Activated T-cell treated with anti-CD3 and anti-CD28 coated beads, Interleukin-2, amount 50 U/mL, for 4 hours (primary cell): ENCODE results near the gene RPGR. TPM values are rescaled to one million over a fixed set of nuclear protein-coding genes. Genes with fewer than 3 reads are reported as not detected.

Experiments
- ATAC-seq, 2 donors: fragments of 200-7000 bp; cut with Tn5 transposase; one replicate each; pipeline ENCODE4 v1.10.0; 2021
- DNase-seq: peaks from one replicate; pipeline ENCODE4 v3.0.0-alpha.2; 2020
- H3K27me3 Mint-ChIP-seq: one replicate; pipeline ENCODE4 v1.8.0; 2021; ENCODE audit warnings: low read depth, mixed read lengths
- H3K36me3 Mint-ChIP-seq: one replicate; pipeline ENCODE4 v1.8.0; 2022; ENCODE audit warnings: mixed read lengths; ENCODE audit not compliant: insufficient read depth
- H3K4me1 Mint-ChIP-seq: one replicate; pipeline ENCODE4 v1.8.0; 2021; ENCODE audit warnings: low read depth, mixed read lengths
- H3K4me3 Mint-ChIP-seq: one replicate; pipeline ENCODE4 v1.8.0; 2021; ENCODE audit warnings: mild to moderate bottlenecking, moderate library complexity, mixed read lengths
- H3K9me3 Mint-ChIP-seq: one replicate; pipeline ENCODE4 v1.8.0; 2021; ENCODE audit warnings: mixed read lengths
- total RNA-seq, 3 donors: library from RNA; stranded (reverse); gene quantifications; one replicate each; pipeline ENCODE4 v1.2.1, GENCODE V29; 2021

RPGR gene
- total RNA-seq, 3 donors from 2014 or later = 8.4 to 10.6 (median 9.2) TPM

DNA sequence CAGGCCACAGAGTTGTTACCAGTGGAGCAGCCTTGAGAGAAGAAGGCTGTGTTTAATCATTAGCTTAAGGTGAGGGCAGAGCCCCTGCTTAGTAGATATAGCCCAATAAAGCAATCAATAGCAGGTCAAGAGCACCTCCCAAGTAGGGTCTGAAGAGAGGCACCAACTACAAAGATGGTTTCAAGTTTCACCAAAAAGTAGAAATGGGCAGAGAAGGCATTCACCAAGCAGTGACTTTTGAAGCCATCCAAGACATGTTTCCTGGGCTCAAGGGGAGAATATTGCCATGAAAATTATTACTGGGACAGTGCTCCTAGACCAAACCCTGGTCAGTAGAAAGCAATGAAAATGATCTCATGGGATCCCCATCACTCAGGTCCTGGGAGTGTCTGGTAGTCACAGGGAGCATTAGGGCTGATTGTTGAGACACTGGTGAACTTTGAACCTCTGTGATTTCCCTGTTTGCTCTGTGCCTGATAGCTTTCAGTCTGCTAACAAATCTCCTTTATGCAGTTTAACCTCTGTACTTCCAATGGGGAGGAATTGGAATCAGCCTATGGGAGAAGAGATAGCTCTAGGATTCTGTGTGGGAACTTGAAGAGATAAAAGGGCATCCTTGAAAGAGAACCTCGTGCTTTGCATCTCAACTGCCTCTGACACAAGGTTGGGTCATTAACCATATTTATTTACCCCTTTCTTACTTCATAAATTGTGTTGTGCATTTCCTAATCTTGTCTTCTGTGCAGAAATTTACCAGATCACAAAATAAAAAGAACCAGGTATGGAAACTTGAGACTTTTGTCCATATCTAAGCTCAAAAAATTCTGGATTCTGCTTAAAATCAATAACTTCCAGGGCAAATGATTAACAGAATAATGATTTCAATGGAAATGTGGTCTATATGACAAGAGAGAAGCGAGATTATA lies 15.8 kb upstream of the RPGR start:
- DNase-seq = no peak
- Mint-ChIP-seq H3K36me3 (no peaks in the 10 kb centered on the region), H3K4me3 (no peak overlapping the region), H3K9me3 (no peaks in the 10 kb centered on the region), H3K27me3 (peaks cover 8% of the 10 kb centered on the region), H3K4me1 (no peaks in the 10 kb centered on the region)
- no peak for ATAC-seq

DNA sequence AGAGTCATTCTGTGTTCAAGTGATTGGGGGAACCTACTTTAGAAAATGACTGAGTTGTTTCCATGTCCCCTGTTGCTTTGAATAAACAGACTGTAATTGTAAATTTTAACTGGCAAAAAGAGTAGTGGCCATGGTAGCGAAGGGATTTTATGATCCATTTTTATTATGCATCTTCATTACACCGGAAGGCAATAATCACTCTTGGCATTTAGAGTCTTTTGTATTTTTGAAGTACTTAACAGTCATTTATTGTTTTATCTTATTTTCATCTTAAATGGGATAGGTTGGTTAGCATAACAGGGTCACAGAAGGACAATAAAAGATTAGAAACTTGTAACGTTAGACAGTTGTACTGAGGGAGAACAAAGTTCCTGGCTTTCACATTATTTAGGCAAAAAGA lies 14.1 kb upstream of the RPGR start:
- H3K27me3 Mint-ChIP-seq = peaks cover 8% of the 10 kb centered on the region
- no peaks in the 10 kb centered on the region for H3K36me3 Mint-ChIP-seq
- no peak overlapping the region for H3K4me3 Mint-ChIP-seq
- H3K4me1 Mint-ChIP-seq = no peaks in the 10 kb centered on the region
- ATAC-seq (no peak), DNase-seq (no peak)
- H3K9me3 Mint-ChIP-seq = no peaks in the 10 kb centered on the region

DNA sequence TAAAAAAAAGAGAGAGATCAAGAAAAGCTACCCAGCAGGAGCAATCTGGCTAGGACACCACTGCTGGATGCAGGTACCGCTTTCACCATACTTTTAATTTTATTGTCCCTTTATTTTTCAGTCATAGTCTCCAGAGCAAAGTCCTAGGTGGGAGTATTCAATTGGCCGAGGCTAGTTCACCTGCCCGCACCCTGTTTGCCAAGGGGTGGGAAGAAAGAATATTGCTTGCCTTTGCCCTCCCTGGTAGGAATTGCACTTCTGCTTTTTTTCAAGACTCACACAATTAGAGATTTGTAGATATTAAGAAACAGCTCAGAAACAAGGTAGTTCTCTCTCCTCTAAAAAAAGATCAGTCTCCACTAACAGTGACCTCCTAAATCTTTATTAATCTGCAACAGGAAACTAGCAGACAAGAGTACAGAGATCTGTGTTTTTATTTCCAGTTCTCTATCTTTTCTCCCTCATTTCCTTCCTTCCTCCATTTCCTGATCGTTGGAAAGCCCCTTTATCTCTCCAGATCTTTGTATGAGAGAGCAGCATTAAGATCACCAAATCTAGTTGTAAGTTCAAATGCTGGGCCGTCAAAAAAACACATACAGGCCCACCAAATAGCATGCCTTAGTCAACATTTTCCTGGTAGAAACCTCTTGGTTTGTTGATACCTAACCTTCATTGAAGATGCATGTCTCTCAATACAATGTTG lies 9.4 kb upstream of the RPGR start:
- H3K4me3 Mint-ChIP-seq = no peak overlapping the region
- H3K36me3 Mint-ChIP-seq = no peaks in the 10 kb centered on the region

DNA sequence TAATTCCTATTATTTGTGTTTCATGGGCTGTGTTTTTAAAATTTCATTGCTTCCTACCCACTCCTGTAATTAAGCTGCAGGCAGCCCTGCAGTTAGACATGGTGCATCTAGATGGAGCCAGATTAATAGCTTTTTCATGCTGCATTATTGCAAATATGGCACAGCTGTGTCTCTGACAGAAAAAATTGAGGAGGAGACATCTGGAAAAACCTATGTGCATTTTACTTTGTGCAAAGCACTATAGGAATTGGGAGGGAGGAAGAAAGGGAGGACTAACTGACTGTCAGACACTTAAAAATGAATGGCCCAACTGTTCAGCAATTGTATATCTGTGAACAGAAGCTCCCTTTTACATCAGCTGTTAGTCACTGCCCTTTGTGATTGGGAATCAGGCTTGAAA lies 8.1 kb upstream of the RPGR start:
- Mint-ChIP-seq H3K9me3 (no peaks in the 10 kb centered on the region), H3K27me3 (peaks cover 2% of the 10 kb centered on the region), H3K4me1 (no peaks in the 10 kb centered on the region), H3K4me3 (no peak overlapping the region), H3K36me3 (no peaks in the 10 kb centered on the region)
- no peak for DNase-seq
- ATAC-seq = no peak

More for the DNA sequence above, 9.4 kb upstream of the RPGR start:
- ATAC-seq (no peak), DNase-seq (no peak)
- no peaks in the 10 kb centered on the region for H3K4me1 Mint-ChIP-seq
- no peaks in the 10 kb centered on the region for H3K9me3 Mint-ChIP-seq
- peaks cover 2% of the 10 kb centered on the region for H3K27me3 Mint-ChIP-seq

DNA sequence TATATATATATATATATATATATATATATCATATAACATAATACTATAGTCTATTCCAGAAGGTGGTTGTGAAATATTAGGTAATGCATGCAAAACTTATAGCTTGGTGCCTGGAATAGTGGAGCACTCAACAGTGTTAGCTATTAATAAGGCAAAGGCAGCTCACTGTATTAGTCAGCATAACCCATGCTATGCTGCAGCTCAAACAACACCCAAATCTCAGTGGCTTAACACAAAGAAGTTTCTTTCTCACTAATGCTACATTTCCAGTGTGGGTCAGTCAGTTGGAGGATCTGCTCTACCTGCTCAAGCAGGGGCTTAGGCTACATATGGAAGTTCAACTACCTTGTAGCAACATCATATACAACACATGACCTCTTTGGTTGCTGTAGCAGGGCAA lies 5.2 kb upstream of the RPGR start:
- ATAC-seq = no peak
- peaks cover 10% of the 10 kb centered on the region for H3K4me1 Mint-ChIP-seq
- H3K9me3 Mint-ChIP-seq = no peaks in the 10 kb centered on the region
- no peak overlapping the region for H3K4me3 Mint-ChIP-seq
- no peaks in the 10 kb centered on the region for H3K36me3 Mint-ChIP-seq
- peaks cover 2% of the 10 kb centered on the region for H3K27me3 Mint-ChIP-seq
- DNase-seq = no peak

DNA sequence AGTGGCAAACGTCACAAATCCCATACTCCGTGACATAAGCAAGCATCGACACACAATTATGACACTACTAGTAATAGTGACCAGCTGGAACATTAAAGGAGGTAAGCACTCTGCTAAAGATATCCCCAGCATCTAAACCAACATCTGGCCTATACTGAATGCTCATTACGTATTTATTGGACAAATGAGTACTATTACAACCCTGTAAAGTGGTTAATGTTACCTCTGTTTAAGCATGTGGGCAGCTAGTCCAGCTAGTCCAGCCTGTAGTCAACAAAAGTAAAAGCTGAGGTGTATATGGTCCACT lies 419 bp upstream of the RPGR start:
- Mint-ChIP-seq H3K4me1 (peaks cover 23% of the 10 kb centered on the region), H3K36me3 (no peaks in the 10 kb centered on the region), H3K9me3 (no peaks in the 10 kb centered on the region), H3K4me3 (peak overlapping the region; percentile 91), H3K27me3 (peaks cover 2% of the 10 kb centered on the region)
- DNase-seq = no peak
- ATAC-seq = peak in 1 of 2 donors; percentile 5

DNA sequence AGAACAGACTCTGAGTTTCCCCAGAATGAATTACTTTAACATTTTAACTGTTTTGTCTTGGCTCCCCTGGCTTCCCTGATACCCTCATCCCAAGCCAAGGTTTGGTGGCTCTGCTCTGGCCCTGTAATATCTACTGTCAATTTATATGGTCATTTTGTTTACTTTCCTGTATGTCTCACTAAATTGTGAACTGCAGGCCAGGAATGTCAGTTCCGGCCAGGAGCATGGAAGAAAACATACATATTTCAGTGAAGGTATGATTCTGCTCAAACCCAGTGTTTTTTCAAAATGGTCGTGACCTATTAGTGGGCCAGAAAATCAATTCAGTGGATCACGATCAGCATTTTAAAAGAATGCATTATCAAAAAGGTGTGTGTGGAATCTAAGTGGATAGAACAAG lies 1.2 kb downstream of the RPGR start:
- H3K9me3 Mint-ChIP-seq = no peaks in the 10 kb centered on the region
- ATAC-seq (no peak), DNase-seq (no peak)
- peaks cover 4% of the 10 kb centered on the region for H3K36me3 Mint-ChIP-seq
- H3K4me3 Mint-ChIP-seq = peak overlapping the region; percentile 91
- H3K4me1 Mint-ChIP-seq = peaks cover 23% of the 10 kb centered on the region
- no peaks in the 10 kb centered on the region for H3K27me3 Mint-ChIP-seq

DNA sequence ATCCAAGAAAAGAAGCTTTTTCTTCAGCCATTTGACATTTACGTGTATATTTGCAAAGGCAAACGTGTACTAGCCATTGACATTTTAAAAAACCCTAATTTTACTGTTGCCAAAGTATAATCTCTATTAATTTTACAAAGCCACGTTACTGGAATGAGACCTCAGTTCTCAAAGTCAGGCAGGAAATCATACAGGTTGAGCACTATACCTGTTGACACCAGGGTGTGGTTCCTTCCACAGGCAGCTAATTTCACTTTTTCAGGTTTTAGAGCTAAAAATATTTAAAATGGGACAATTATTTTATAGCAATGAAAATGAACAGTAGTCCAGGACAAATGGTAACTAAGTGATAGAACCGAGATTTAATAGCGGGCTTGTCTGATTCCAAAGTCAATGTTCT lies 6.5 kb downstream of the RPGR start:
- no peak overlapping the region for H3K4me3 Mint-ChIP-seq
- ATAC-seq (no peak), DNase-seq (no peak)
- H3K36me3 Mint-ChIP-seq = peaks cover 7% of the 10 kb centered on the region
- no peaks in the 10 kb centered on the region for H3K27me3 Mint-ChIP-seq
- peaks cover 9% of the 10 kb centered on the region for H3K4me1 Mint-ChIP-seq
- no peaks in the 10 kb centered on the region for H3K9me3 Mint-ChIP-seq

DNA sequence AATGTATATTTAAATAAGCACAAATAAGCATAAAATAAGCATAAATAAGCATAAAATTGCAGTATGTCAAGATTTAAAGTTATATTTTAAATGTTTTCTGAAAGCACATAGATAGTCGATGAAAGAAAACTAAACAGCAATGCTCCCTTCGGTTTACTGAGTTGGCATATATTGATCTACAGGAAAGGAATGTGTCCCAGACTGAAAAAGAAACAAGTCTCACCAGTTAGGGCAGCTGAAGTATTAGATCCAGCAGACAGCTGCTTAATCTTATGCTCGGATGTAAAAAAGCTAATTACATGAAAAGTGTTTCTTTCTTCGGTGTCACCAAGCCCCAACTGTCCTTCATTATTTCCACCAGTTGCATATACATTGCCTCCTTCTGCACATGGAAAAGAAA lies 8.7 kb downstream of the RPGR start:
- peaks cover 2% of the 10 kb centered on the region for H3K4me1 Mint-ChIP-seq
- no peak for DNase-seq
- peaks cover 11% of the 10 kb centered on the region for H3K36me3 Mint-ChIP-seq
- no peak for ATAC-seq
- no peaks in the 10 kb centered on the region for H3K27me3 Mint-ChIP-seq
- H3K9me3 Mint-ChIP-seq = no peaks in the 10 kb centered on the region
- H3K4me3 Mint-ChIP-seq = no peak overlapping the region

DNA sequence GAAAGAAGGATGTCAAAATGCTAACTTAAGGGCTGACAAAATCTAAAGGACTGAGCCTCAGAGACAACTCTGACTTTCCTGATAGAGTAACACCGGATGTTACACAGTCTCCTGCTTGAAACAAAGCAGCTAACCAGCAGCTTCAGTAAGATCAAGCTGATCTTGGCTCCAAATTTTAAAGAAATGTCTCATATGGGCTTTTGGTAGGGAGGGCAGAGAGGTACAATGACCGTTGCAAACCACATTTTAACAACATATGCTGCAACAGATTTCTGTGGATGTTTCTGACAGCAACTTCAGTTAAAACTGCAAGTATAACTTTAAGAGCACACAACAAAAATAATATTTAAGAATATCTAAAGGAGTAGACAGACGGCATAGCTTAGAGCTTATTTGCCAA lies 9.1 kb downstream of the RPGR start:
- ATAC-seq (no peak), DNase-seq (no peak)
- Mint-ChIP-seq H3K4me1 (no peaks in the 10 kb centered on the region), H3K27me3 (no peaks in the 10 kb centered on the region), H3K36me3 (peaks cover 11% of the 10 kb centered on the region), H3K9me3 (no peaks in the 10 kb centered on the region), H3K4me3 (no peak overlapping the region)

DNA sequence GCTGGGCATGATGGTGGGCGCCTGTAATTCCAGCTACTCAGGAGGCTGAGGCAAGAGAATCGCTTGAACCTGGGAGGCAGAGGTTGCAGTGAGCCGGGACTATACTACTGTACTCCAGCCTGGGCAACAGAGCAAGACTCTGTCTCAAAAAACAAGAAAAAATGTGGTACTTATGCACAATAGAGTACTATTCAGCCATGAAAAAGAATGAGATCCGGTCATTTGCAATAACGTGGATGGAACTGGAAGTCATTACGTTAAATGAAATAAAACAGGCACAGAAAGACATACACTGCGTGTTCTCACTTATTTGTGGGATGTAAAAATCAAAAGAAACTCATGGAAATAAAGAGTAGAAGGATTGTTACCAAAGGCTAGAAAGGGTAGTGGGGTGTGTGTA lies 12.1 kb downstream of the RPGR start:
- DNase-seq (no peak), ATAC-seq (no peak)
- Mint-ChIP-seq H3K27me3 (no peaks in the 10 kb centered on the region), H3K9me3 (no peaks in the 10 kb centered on the region), H3K36me3 (peaks cover 4% of the 10 kb centered on the region), H3K4me3 (no peak overlapping the region), H3K4me1 (no peaks in the 10 kb centered on the region)

DNA sequence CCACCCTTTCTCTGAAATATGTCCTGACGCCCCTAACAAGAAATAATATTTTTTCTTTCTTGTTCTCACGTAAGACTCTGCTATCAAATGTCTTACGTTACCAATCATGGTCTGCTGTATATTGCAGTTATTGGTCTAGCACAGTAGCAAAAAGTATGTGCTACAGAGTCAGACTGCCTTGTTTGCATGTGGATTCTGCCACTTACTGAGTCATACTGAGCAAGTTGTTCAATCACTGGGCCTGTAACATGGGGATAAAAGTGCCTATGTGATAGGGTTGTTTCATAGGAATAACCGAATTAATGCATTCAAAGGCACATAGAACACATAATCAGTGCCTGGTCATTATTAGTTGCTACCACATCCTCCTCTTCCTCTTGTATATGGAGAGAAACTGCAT lies 14.1 kb downstream of the RPGR start:
- Mint-ChIP-seq H3K27me3 (no peaks in the 10 kb centered on the region), H3K4me1 (no peaks in the 10 kb centered on the region), H3K9me3 (no peaks in the 10 kb centered on the region), H3K36me3 (peaks cover 4% of the 10 kb centered on the region), H3K4me3 (no peak overlapping the region)
- ATAC-seq (no peak), DNase-seq (no peak)

DNA sequence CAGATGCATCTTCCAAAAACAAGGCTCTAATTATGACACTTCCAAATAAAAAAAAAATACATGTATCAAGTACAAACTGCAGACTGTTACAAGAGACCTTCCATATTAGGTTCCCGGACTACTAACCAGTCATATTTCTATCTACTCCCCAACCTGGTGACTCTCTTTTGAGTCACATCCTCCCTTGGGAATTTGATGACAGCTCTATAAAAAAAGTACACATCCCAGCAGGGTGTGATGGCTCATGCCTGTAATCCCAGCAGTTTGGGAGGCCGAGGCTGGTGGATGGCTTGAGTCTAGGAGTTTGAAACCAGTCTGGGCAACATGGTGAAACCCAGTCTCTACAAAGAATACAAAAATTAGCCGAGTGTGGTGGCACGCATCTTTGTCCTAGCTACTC lies 14.9 kb downstream of the RPGR start:
- Mint-ChIP-seq H3K4me3 (no peak overlapping the region), H3K27me3 (no peaks in the 10 kb centered on the region), H3K4me1 (no peaks in the 10 kb centered on the region), H3K9me3 (no peaks in the 10 kb centered on the region), H3K36me3 (peaks cover 7% of the 10 kb centered on the region)
- no peak for DNase-seq
- no peak for ATAC-seq

DNA sequence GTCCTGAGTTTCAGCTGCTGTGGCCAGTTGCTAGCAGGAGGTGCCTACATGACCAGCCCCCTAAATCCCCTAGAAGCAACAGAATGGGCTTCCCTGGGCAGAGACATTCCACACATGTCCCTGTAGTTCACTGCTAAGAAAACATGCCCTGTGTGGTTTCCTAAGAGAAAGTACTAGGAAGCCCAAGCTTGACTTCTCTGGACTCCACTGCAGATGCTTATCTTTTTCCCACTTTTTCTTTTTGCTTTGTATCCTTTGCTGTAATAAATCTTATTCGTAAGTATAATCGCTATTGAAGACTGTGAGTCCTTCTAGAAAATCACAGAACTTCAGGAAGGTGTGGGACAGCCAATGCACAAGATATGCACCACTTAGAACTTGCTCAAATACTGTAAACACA lies 15.6 kb downstream of the RPGR start:
- Mint-ChIP-seq H3K9me3 (no peaks in the 10 kb centered on the region), H3K4me1 (no peaks in the 10 kb centered on the region), H3K36me3 (peaks cover 7% of the 10 kb centered on the region), H3K4me3 (no peak overlapping the region), H3K27me3 (no peaks in the 10 kb centered on the region)
- ATAC-seq (no peak), DNase-seq (no peak)

DNA sequence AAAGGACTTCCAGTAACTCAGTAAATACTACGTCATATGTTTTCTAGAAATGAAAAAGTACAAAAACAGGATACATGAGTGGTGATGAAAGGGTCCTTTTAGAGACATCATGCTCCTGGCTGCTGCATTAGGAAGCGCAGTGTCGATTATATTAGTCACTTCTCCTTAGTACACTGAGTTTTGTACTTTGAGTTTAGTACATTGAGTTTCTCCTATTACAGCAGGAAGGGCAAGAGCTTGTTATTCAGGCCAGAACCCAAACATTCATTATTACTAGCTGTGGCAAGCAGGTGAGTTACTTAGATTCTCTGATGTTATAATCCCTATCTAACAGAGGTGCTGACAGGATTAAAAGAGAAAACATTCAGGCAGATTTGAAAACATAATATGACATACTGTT lies 21.3 kb downstream of the RPGR start:
- no peak overlapping the region for H3K4me3 Mint-ChIP-seq
- no peak for ATAC-seq
- H3K9me3 Mint-ChIP-seq = no peaks in the 10 kb centered on the region
- no peaks in the 10 kb centered on the region for H3K27me3 Mint-ChIP-seq
- H3K36me3 Mint-ChIP-seq = peaks cover 7% of the 10 kb centered on the region
- H3K4me1 Mint-ChIP-seq = no peaks in the 10 kb centered on the region
- DNase-seq = no peak
